BJ (cell line): ENCODE data around the gene IL36RN. TPM values are rescaled to one million over a fixed set of nuclear protein-coding genes. Genes with fewer than 3 reads are reported as not detected.
A peak's percentile ranks its signal among the peaks of the same experiment; 100 is the strongest.

Experiments
- CTCF ChIA-PET: fragments of 350-600 bp; formaldehyde crosslinking; extraction: SDS; loops from one replicate; lab custom pipeline; 2021; ENCODE audit warnings: antibody characterized with exemption, inconsistent platforms; lab: Yijun Ruan, JAX
- POLR2A ChIA-PET: fragments of 300-600 bp; sonication (Branson Sonifier 250); formaldehyde crosslinking; extraction: SDS; loops from one replicate; lab custom pipeline; 2021; ENCODE audit warnings: antibody characterized with exemption; lab: Charles Lee
- DNase-seq: peaks from one replicate; pipeline ENCODE4 v3.0.0-alpha.2; 2011; ENCODE audit warnings: low read depth
- H3K27me3 ChIP-seq: 2 replicates; pipeline ENCODE4 v1.6.0; 2011; ENCODE audit warnings: low read length; ENCODE audit not compliant: control insufficient read depth, insufficient read depth
- H3K36me3 ChIP-seq: 2 replicates; pipeline ENCODE4 v1.5.1; 2011; ENCODE audit warnings: low read length; ENCODE audit not compliant: control insufficient read depth, insufficient read depth
- H3K4me3 ChIP-seq: 2 replicates; pipeline ENCODE4 v1.5.1; 2011; ENCODE audit warnings: low read depth, mild to moderate bottlenecking, control low read depth, low read length
- polyA minus RNA-seq: library from RNA; depleted of rRNA, polyadenylated mRNA; stranded (reverse); fragments of >200 nt; gene quantifications from 2 replicates; pipeline ENCODE4 v1.2.3, GENCODE V29; 2011; rRNA and poly(A)+ RNA removed
- polyA plus RNA-seq: library from polyadenylated mRNA; depleted of rRNA; stranded (reverse); fragments of >200 nt; gene quantifications from 2 replicates; pipeline ENCODE4 v1.2.3, GENCODE V29; 2011; rRNA removed
- TF ChIP-seq, protein P1 (sequence below): IDR thresholded peaks from 2 replicates; pipeline ENCODE4 v1.5.1; 2011; ENCODE audit warnings: low read depth, mild to moderate bottlenecking, control low read depth, inconsistent platforms, low read length, moderate library complexity; ENCODE audit not compliant: insufficient read depth

Gene IL36RN
- polyA plus RNA-seq = not detected in 2 replicates
- polyA minus RNA-seq = not detected in 2 replicates

DNA sequence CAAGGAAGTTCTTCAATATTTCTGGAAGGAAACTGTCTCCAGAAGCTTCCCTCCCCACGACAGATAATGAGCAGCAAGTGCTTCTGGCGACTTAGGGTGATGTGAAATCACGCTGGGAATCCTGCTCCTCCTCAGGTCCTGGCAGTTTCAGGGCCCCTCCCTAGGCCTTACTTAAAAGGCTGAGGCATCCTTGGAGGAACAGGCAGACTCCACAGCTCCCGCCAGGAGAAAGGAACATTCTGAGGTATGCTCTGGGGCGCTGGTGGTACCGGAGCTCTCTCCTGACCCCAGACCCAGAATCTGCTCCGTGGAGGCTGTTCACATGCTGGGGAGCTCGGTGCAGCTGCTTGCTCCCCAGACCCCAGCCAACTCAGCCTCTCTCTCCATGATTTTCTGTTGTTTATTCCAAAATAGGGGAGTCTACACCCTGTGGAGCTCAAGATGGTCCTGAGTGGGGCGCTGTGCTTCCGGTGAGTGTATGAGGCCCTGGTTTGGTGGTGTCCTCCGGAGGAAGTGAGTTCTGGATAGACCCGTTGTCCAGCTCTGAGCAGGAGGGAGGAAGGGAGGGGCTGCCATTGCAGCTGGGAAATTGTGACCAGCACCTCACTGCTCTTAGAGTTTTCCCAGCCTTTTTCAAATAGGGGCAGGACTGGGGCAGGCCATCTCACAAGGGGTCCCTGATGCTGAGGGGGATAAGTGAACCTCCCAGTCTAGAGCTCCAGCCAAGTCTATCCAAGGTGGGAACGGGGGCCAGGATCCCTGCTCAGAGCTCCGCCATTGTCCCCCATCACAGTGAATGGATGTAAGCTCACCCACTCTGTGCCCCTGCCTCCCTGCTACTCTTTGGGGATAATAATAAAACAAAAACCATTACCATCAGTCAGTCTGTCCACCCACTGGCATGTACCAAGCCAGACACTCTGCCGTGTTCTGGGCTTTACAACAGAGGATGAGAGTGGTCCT is at the start of gene IL36RN:
Gene IL36RN (plus strand): TSS at position 201 of the 963 bp plus-strand sequence. CDS start 241 bp downstream, at position 442.
- ChIA-PET POLR2A (interaction anchor here (0.8 kb wide), 1 partner anchor 21 kb away, joined by 3 read pairs; no protein-coding TSS in a partner anchor), CTCF (interaction anchor here (0.9 to 1.0 kb wide), 2 partner anchors 9 to 31 kb away, joined by 3 read pairs; partner anchors contain the start of gene IL1F10)
- Histone ChIP-seq H3K36me3 (no peaks in the 10 kb centered on the region), H3K4me3 (no peak within 1 kb of the TSS), H3K27me3 (peaks cover 5% of the 10 kb centered on the region; the same call in 1 of the 2 replicates)
- no peak for DNase-seq
- TF ChIP-seq, protein P1, sequence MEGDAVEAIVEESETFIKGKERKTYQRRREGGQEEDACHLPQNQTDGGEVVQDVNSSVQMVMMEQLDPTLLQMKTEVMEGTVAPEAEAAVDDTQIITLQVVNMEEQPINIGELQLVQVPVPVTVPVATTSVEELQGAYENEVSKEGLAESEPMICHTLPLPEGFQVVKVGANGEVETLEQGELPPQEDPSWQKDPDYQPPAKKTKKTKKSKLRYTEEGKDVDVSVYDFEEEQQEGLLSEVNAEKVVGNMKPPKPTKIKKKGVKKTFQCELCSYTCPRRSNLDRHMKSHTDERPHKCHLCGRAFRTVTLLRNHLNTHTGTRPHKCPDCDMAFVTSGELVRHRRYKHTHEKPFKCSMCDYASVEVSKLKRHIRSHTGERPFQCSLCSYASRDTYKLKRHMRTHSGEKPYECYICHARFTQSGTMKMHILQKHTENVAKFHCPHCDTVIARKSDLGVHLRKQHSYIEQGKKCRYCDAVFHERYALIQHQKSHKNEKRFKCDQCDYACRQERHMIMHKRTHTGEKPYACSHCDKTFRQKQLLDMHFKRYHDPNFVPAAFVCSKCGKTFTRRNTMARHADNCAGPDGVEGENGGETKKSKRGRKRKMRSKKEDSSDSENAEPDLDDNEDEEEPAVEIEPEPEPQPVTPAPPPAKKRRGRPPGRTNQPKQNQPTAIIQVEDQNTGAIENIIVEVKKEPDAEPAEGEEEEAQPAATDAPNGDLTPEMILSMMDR = no peak

DNA sequence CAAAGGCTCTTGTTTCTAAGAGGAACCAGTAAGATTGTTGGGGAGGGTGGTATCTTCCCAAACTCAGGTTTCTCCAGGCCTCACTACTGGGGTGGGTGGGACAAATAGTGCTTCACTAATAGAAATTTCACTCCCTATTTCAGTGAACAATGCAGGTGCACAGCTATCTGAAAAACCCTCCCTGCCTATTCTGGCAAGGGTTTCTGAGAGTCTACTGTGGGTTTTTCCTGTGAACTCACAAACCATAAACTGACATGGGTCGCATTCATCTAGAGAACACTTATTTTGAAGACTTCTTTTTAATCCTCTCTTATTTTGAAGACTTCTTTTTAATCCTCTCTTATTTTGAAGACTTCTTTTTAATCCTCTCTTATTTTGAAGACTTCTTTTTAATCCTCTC is 49.4 kb upstream of the IL36RN start:
- H3K27me3 ChIP-seq = no peaks in the 10 kb centered on the region
- TF ChIP-seq, protein P1 = no peak
- ChIA-PET CTCF (no interaction called here), POLR2A (no interaction called here)
- no peaks in the 10 kb centered on the region for H3K36me3 ChIP-seq
- no peak overlapping the region for H3K4me3 ChIP-seq
- DNase-seq = no peak

DNA sequence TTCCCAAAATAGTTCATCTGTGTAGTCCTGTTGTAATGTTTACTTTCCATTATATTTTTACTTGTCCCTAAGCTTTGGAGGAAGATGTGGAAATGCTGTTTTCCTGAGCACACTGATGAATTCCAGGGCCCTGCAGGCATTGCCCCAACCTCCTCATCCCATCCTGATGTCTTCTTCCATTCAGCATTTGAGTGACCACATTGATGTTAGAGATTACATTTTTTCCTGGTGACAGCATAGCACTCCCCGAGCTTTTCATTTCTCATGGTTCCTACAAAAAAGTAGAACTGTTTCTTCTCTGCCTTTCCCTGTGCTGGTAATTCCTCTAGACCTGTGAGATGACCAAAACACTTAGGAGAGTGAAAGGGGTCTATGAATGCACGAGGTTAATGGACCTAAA is 48.9 kb upstream of the IL36RN start:
- peak; percentile 24 for DNase-seq
- Histone ChIP-seq H3K27me3 (no peaks in the 10 kb centered on the region), H3K4me3 (no peak overlapping the region), H3K36me3 (no peaks in the 10 kb centered on the region)
- ChIA-PET CTCF (no interaction called here), POLR2A (no interaction called here)
- TF ChIP-seq, protein P1 = no peak

DNA sequence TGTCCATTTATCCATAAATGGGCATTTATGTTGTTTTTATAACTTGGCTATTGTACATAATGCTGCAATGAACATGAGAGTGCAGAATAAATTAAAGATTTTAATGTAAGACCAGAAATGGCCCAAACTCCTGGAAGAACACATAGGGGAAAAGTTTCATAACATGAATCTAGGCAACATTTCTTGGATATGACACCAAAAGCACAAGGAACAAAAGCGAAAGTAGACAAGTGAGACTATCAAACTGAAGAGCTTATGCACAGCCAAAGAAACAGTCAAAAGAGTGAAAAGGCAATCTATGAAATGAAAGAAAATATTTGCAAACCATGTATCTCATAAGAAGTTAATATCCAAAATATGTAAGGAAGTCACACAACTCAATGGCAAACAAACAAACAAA is 47.9 kb upstream of the IL36RN start:
- no peak overlapping the region for H3K4me3 ChIP-seq
- ChIA-PET CTCF (no interaction called here), POLR2A (no interaction called here)
- TF ChIP-seq, protein P1 = no peak
- no peaks in the 10 kb centered on the region for H3K27me3 ChIP-seq
- no peak for DNase-seq
- H3K36me3 ChIP-seq = no peaks in the 10 kb centered on the region
